K562 (cell line): Measurements from ENCODE around the gene SLC16A12. TPM values are rescaled to one million over a fixed set of nuclear protein-coding genes. Genes with fewer than 3 reads are reported as not detected.

Source experiments
- ATAC-seq: fragments of 200-7000 bp; cut with Tn5 transposase; 3 replicates; pipeline ENCODE4 v1.9.1; 2020; ENCODE audit warnings: moderate library complexity
- BruUV-seq: library from RNA; stranded (reverse); fragments of 400-500 nt; replicated peaks from 2 replicates; lab custom pipeline; 2021; lab: Mats Ljungman, UMichigan
- CTCF ChIA-PET: fragments of 300-600 bp; formaldehyde crosslinking; extraction: SDS; loops from one replicate; lab custom pipeline; 2021; ENCODE audit warnings: low intra/inter-chr PET ratio; lab: Yijun Ruan, JAX
- POLR2A ChIA-PET: fragments of 300-600, 350-650 bp; sonication (Branson Sonifier 250); formaldehyde crosslinking; extraction: SDS; loops from one replicate; lab custom pipeline; 2021; ENCODE audit warnings: antibody characterized with exemption, inconsistent platforms; lab: Yijun Ruan, JAX
- DNase-seq, 4 experiments: peaks; one replicate each; pipeline versions ENCODE4 v3.0.0 to v3.0.0-alpha.2; 2011 to 2018; ENCODE audit warnings: low spot score in 3 of 4, mixed read lengths in 3 of 4; ENCODE audit errors: extremely low read depth in 1 of 4
- FAIRE-seq: peaks from 2 replicates; lab custom pipeline; 2011; peaks lifted over from hg19 to GRCh38; lab: Jason Lieb, UNC
- H2AFZ ChIP-seq: 2 replicates; pipeline ENCODE4 v1.6.0; 2011; ENCODE audit warnings: low read depth, low read length, control low read depth, inconsistent platforms
- H3K27ac ChIP-seq: fragments of 200-600 bp; 3 replicates; pipeline ENCODE4 v1.8.0; 2011; ENCODE audit warnings: low read depth, mild to moderate bottlenecking, control low read depth, inconsistent platforms, low read length, moderate library complexity, mixed read lengths; ENCODE audit errors: extremely low read depth
- H3K27me3 ChIP-seq, 2 experiments: fragments of 300-600 bp in 1 of 2; 2 replicates in 1 of 2; 3 replicates in 1 of 2; pipeline versions ENCODE4 v1.6.0 to v1.8.0; 2011; ENCODE audit warnings: inconsistent platforms in 2 of 2, low read length in 2 of 2, mild to moderate bottlenecking in 1 of 2, mixed read lengths in 1 of 2, moderate library complexity in 1 of 2; ENCODE audit not compliant: control insufficient read depth in 2 of 2, insufficient read depth in 2 of 2
- H3K36me3 ChIP-seq: fragments of 300-600 bp; 3 replicates; pipeline ENCODE4 v1.8.0; 2011; ENCODE audit warnings: mild to moderate bottlenecking, low read length, inconsistent platforms; ENCODE audit not compliant: control insufficient read depth, insufficient read depth
- H3K4me1 ChIP-seq, 2 experiments: fragments of 200-600 bp in 1 of 2; replicated peaks in 1 of 2; 2 replicates in 1 of 2; 3 replicates in 1 of 2; pipeline versions ENCODE4 v1.5.1 to v1.8.0; 2011; ENCODE audit warnings: inconsistent platforms in 2 of 2, low read length in 2 of 2, mild to moderate bottlenecking in 1 of 2, mixed read lengths in 1 of 2, moderate library complexity in 1 of 2; ENCODE audit not compliant: control insufficient read depth in 2 of 2, insufficient read depth in 2 of 2
- H3K4me2 ChIP-seq: 2 replicates; pipeline ENCODE4 v1.6.1; 2011; ENCODE audit warnings: low read length, control low read depth, inconsistent platforms, mixed read lengths; ENCODE audit not compliant: insufficient read depth
- H3K4me3 ChIP-seq: fragments of 200-600 bp; sonication (generic), shearing (Covaris generic); 2 replicates; pipeline ENCODE4 v1.5.1; 2016; ENCODE audit warnings: control low read depth, inconsistent platforms
- H3K79me2 ChIP-seq: fragments of 200-600 bp; 3 replicates; pipeline ENCODE4 v1.8.0; 2011; ENCODE audit warnings: low read length, inconsistent platforms; ENCODE audit not compliant: control insufficient read depth, insufficient read depth
- H3K9ac ChIP-seq, 2 experiments: 2 replicates each; pipeline versions ENCODE4 v1.6.0 to v1.6.1; 2011; ENCODE audit warnings: low read depth in 2 of 2, low read length in 2 of 2, control low read depth in 1 of 2, inconsistent platforms in 1 of 2, mild to moderate bottlenecking in 1 of 2, mixed read lengths in 1 of 2; ENCODE audit not compliant: insufficient read depth in 1 of 2
- H3K9me1 ChIP-seq: one replicate; pipeline ENCODE4 v1.6.0; 2011; ENCODE audit warnings: inconsistent platforms, mild to moderate bottlenecking, low read length, moderate library complexity; ENCODE audit not compliant: control insufficient read depth, insufficient read depth
- H3K9me3 ChIP-seq: replicated peaks from 2 replicates; pipeline ENCODE4 v1.5.1; 2011; ENCODE audit warnings: low read depth, low read length, inconsistent platforms; ENCODE audit not compliant: control insufficient read depth, insufficient read depth
- H4K20me1 ChIP-seq: replicated peaks from 2 replicates; pipeline ENCODE4 v1.6.1; 2011; ENCODE audit warnings: low read length, inconsistent platforms, mixed read lengths; ENCODE audit not compliant: control insufficient read depth, insufficient read depth
- E2F5 ChIP-seq: sonication (generic); formaldehyde crosslinking; IDR thresholded peaks from 2 replicates; pipeline ENCODE4 v1.8.0; 2022; ENCODE audit warnings: mild to moderate bottlenecking, missing genetic modification reagents
- SIN3B ChIP-seq: fragments of 450-650 bp; IDR thresholded peaks from 2 replicates; pipeline ENCODE4 v1.6.1; 2017; ENCODE audit warnings: low read depth, mild to moderate bottlenecking, moderate library complexity
- WGBS: fragments of 100-300 bp; shearing (Covaris generic); methylation state at CpG from one replicate; pipeline ENCODE4 v1.1.6; 2016; ENCODE audit warnings: low coverage, mixed read lengths; ENCODE audit not compliant: insufficient coverage; ENCODE audit errors: missing lambda C conversion rate; 5-methylcytosine and 5-hydroxymethylcytosine counted together
- in situ Hi-C: fragments of 300-500 bp; cut with MboI; formaldehyde crosslinking; loops from 4 replicates; pipeline ENCODE4 v1.15.0; 2018; ENCODE audit warnings: inconsistent platforms, mixed read lengths
- intact Hi-C: fragments of 100-400 bp; cut with micrococcal nuclease; formaldehyde crosslinking; loops from 2 replicates; pipeline ENCODE4 v1.14.2; 2022
- polyA plus RNA-seq, 8 experiments: library from polyadenylated mRNA; depleted of rRNA in 4 of 8; stranded (reverse) in 5 of 8; unstranded in 3 of 8; fragments of >200 nt; fragmentation: Nextera tagmentation in 2 of 8; fragmentation: Illumina TruSeq in 1 of 8; extraction: Ambion mirVana in 2 of 8; extraction: Trizol in 1 of 8; gene quantifications; 2 replicates each; pipeline versions ENCODE4 v1.2.1 to v1.2.3, GENCODE V29; 2011 to 2014; ENCODE audit warnings: inconsistent platforms in 1 of 8, missing spikeins in 1 of 8
- total RNA-seq, 7 experiments: library from RNA; depleted of rRNA in 6 of 7; stranded (reverse); fragments of >200 nt in 6 of 7; fragmentation: Illumina TruSeq in 2 of 7; extraction: Trizol in 2 of 7; gene quantifications; 2 replicates each; pipeline versions ENCODE4 v1.2.1 to v1.2.3, GENCODE V29; 2011 to 2021; ENCODE audit warnings: low replicate concordance in 1 of 7

SLC16A12 gene
- total and polyA plus RNA-seq, 9 of the 15 experiments (the other 6 are each of a cell fraction or from before 2014, with no cell fraction given) = not detected

- Histone ChIP-seq H3K9me1 (no peaks in the 10 kb centered on the region), H3K4me1 (no peaks in the 10 kb centered on the region), H3K9me3 (no peaks in the 10 kb centered on the region), H3K4me2 (no peak overlapping the region), H4K20me1 (no peaks in the 10 kb centered on the region), H3K27me3 (0 out of 5 replicates have a peak, but pooled peaks cover 3 to 4% of the 10 kb centered on the region in 2 experiments), H3K9ac (no peak overlapping the region), H3K36me3 (no peaks in the 10 kb centered on the region), H3K27ac (no peak overlapping the region), H2AFZ (no peak overlapping the region), H3K79me2 (no peaks in the 10 kb centered on the region), H3K4me3 (no peak overlapping the region)
- ChIA-PET CTCF (no interaction called here), POLR2A (no interaction called here)
- intact Hi-C loops (no loop called here), in situ Hi-C loops (no loop called here)
- FAIRE-seq = no peak
- no peak for ATAC-seq
- no peak for TF ChIP-seq E2F5 (CRISPR knock-in tag)
- no peak for TF ChIP-seq SIN3B
- 0% methylated on average over 1 of the region's 1 CpG for WGBS
- DNase-seq = no peak
- no TSS peak for BruUV-seq
These were observed 14.7 kb downstream of the SLC16A12 start for GRCh38 chr10:89520706-89521105.
